Mesenchymal stem cell (in vitro differentiated cells and primary cell): ENCODE results near the gene TTPAL.

Experiments used
- DNase-seq: peaks from one replicate; pipeline ENCODE4 v3.0.0-alpha.2; 2013
- H2AFZ ChIP-seq: one replicate; pipeline ENCODE4 v1.6.1; 2013; ENCODE audit warnings: low read depth, mild to moderate bottlenecking, control low read depth, inconsistent platforms, low read length, moderate library complexity
- H2AK5ac ChIP-seq: 2 replicates; pipeline ENCODE4 v1.6.1; 2013; ENCODE audit warnings: low read length, moderate library complexity, mild to moderate bottlenecking, inconsistent platforms; ENCODE audit not compliant: severe bottlenecking
- H2BK120ac ChIP-seq: one replicate; pipeline ENCODE4 v1.6.1; 2013; ENCODE audit warnings: low read depth, mild to moderate bottlenecking, inconsistent platforms, low read length, moderate library complexity
- H2BK12ac ChIP-seq, 2 experiments: one replicate each; pipeline ENCODE4 v1.6.1; 2013; ENCODE audit warnings: inconsistent platforms in 2 of 2, low read length in 2 of 2, mild to moderate bottlenecking in 2 of 2, moderate library complexity in 2 of 2, control low read depth in 1 of 2
- H2BK15ac ChIP-seq: one replicate; pipeline ENCODE4 v1.6.1; 2013; ENCODE audit warnings: mild to moderate bottlenecking, low read depth, inconsistent platforms; ENCODE audit not compliant: poor library complexity, severe bottlenecking
- H2BK5ac ChIP-seq: 2 replicates; pipeline ENCODE4 v1.6.1; 2013; ENCODE audit warnings: low read depth, mild to moderate bottlenecking, low read length, control low read depth, inconsistent platforms; ENCODE audit not compliant: poor library complexity, severe bottlenecking
- H3K14ac ChIP-seq, 2 experiments: one replicate each; pipeline ENCODE4 v1.6.1; 2013; ENCODE audit warnings: inconsistent platforms in 2 of 2, low read length in 2 of 2, control low read depth in 1 of 2, mild to moderate bottlenecking in 1 of 2, moderate library complexity in 1 of 2
- H3K18ac ChIP-seq, 2 experiments: one replicate each; pipeline ENCODE4 v1.6.1; 2013; ENCODE audit warnings: inconsistent platforms in 2 of 2, low read length in 2 of 2, control low read depth in 1 of 2, low read depth in 1 of 2, mild to moderate bottlenecking in 1 of 2
- H3K23ac ChIP-seq, 2 experiments: one replicate each; pipeline ENCODE4 v1.6.1; 2013; ENCODE audit warnings: inconsistent platforms in 2 of 2, low read length in 2 of 2, mild to moderate bottlenecking in 2 of 2, moderate library complexity in 2 of 2, control low read depth in 1 of 2
- H3K27ac ChIP-seq: 2 replicates; pipeline ENCODE4 v1.5.1; 2013; ENCODE audit warnings: mild to moderate bottlenecking, moderate library complexity, low read length, control low read depth, inconsistent platforms; ENCODE audit not compliant: poor library complexity, severe bottlenecking
- H3K27me3 ChIP-seq, 2 experiments: 2 replicates each; pipeline versions ENCODE4 v1.6.1 to v1.7.0; 2013; ENCODE audit warnings: low read length in 2 of 2, mild to moderate bottlenecking in 2 of 2, moderate library complexity in 2 of 2, control low read depth in 1 of 2, inconsistent platforms in 1 of 2; ENCODE audit not compliant: control insufficient read depth in 1 of 2, insufficient read depth in 1 of 2
- H3K36me3 ChIP-seq, 2 experiments: 2 replicates each; pipeline versions ENCODE4 v1.6.1 to v1.7.0; 2013; ENCODE audit warnings: low read length in 2 of 2, control low read depth in 1 of 2, inconsistent platforms in 1 of 2, low read depth in 1 of 2, mild to moderate bottlenecking in 1 of 2; ENCODE audit not compliant: insufficient read depth in 2 of 2, control insufficient read depth in 1 of 2
- H3K4ac ChIP-seq, 2 experiments: one replicate each; pipeline ENCODE4 v1.6.1; 2013; ENCODE audit warnings: inconsistent platforms in 2 of 2, low read length in 2 of 2, mild to moderate bottlenecking in 2 of 2, moderate library complexity in 2 of 2, control low read depth in 1 of 2, low read depth in 1 of 2
- H3K4me1 ChIP-seq: 2 replicates; pipeline ENCODE4 v1.6.1; 2013; ENCODE audit warnings: low read depth, low read length, control low read depth; ENCODE audit not compliant: control insufficient read depth, insufficient read depth
- H3K4me2 ChIP-seq: 2 replicates; pipeline ENCODE4 v1.6.1; 2013; ENCODE audit warnings: low read length, mild to moderate bottlenecking, inconsistent platforms; ENCODE audit not compliant: poor library complexity, severe bottlenecking
- H3K4me3 ChIP-seq, 2 experiments: 2 replicates each; pipeline versions ENCODE4 v1.5.1 to v1.7.0; 2013; ENCODE audit warnings: low read length in 2 of 2, mild to moderate bottlenecking in 2 of 2, control low read depth in 1 of 2, low read depth in 1 of 2; ENCODE audit not compliant: insufficient read depth in 1 of 2
- H3K79me1 ChIP-seq: replicated peaks from 2 replicates; pipeline ENCODE4 v1.6.1; 2013; ENCODE audit warnings: mild to moderate bottlenecking, control low read depth, low read length, inconsistent platforms; ENCODE audit not compliant: poor library complexity, severe bottlenecking
- H3K9ac ChIP-seq: 2 replicates; pipeline ENCODE4 v1.7.0; 2013; ENCODE audit warnings: mild to moderate bottlenecking, low read length, moderate library complexity
- H3K9me3 ChIP-seq: 2 replicates; pipeline ENCODE4 v1.7.0; 2013; ENCODE audit warnings: mild to moderate bottlenecking, low read length; ENCODE audit not compliant: control insufficient read depth
- H4K8ac ChIP-seq: one replicate; pipeline ENCODE4 v1.6.1; 2013; ENCODE audit warnings: inconsistent platforms, mild to moderate bottlenecking, low read length, moderate library complexity
- H4K91ac ChIP-seq: one replicate; pipeline ENCODE4 v1.6.1; 2013; ENCODE audit warnings: mild to moderate bottlenecking, low read length, inconsistent platforms
- WGBS: methylation state at CpG from one replicate; pipeline ENCODE4 v1.1.7; 2013; ENCODE audit warnings: mixed read lengths; 5-methylcytosine and 5-hydroxymethylcytosine counted together

The TTPAL gene

DNA sequence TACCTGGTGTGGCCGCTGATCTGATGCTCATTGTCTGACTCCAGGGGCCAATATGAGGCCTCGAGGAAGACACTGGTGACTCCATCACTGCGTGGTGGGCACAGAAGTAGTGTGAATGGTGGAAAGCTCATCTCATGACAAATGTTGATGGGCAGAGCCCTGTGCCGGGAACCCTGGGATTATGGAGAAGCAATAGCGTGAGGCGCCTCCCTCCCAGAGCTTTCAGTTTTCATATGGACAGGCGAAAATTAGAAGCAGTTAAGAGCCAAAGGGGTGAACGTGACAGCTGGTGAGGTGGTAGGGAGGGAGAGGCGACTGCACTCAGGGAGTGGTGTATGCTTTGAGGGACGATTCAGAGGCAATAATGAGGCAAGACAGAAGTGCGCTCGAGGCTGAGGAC, 39.3 kb upstream of the TTPAL start:
- no peaks in the 10 kb centered on the region for H3K36me3 ChIP-seq

DNA sequence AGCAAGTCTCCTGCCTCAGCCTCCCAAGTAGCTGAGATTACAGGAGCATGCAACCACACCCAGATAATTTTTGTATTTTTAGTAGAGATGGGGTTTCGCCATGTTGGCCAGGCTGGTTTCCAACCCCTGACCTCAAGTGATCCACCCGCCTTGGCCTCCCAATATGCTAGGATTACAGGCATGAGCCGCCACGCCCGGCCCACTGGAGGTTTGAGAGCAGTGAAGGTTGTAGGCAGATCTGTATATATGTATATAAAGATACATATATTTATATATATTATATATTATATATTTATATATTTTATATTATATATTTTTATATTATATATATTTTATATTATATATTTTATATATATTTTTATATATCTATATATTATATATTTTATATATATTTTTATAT, 38.2 kb upstream of the TTPAL start:
- no peak overlapping the region for H2BK5ac ChIP-seq
- no peak overlapping the region for H3K14ac ChIP-seq
- peaks cover 8 to 30% of the 10 kb centered on the region in 2 experiments for H3K27me3 ChIP-seq
- no peak overlapping the region for H4K91ac ChIP-seq
- H3K18ac ChIP-seq, result no peak overlapping the region
- H3K79me1 ChIP-seq, result no peaks in the 10 kb centered on the region
- H3K4me2 ChIP-seq, result no peak overlapping the region
- H3K4me1 ChIP-seq, result no peaks in the 10 kb centered on the region
- H3K27ac ChIP-seq, result no peak overlapping the region
- no peak overlapping the region for H2BK120ac ChIP-seq
- H3K23ac ChIP-seq, result no peak overlapping the region
- no peaks in the 10 kb centered on the region for H3K9me3 ChIP-seq
- no peak overlapping the region for H4K8ac ChIP-seq
- no peaks in the 10 kb centered on the region for H3K36me3 ChIP-seq
- no peak overlapping the region for H2AFZ ChIP-seq
- no peak overlapping the region for H2BK12ac ChIP-seq
- H2BK15ac ChIP-seq, result no peak overlapping the region
- 100% methylated on average over 2 of the region's 5 CpGs for WGBS
- H3K4ac ChIP-seq, result no peak overlapping the region
- H2AK5ac ChIP-seq, result no peak overlapping the region
- no peak for DNase-seq
- no peak overlapping the region for H3K9ac ChIP-seq
- no peak overlapping the region for H3K4me3 ChIP-seq

More for the DNA sequence above, 39.3 kb upstream of the TTPAL start:
- H3K27me3 ChIP-seq, result peaks cover 15 to 41% of the 10 kb centered on the region in 2 experiments
- no peak overlapping the region for H3K14ac ChIP-seq
- H3K27ac ChIP-seq, result no peak overlapping the region
- no peak overlapping the region for H2BK5ac ChIP-seq
- H3K4me1 ChIP-seq, result no peaks in the 10 kb centered on the region
- H4K91ac ChIP-seq, result no peak overlapping the region
- no peak overlapping the region for H3K4me2 ChIP-seq
- H3K9me3 ChIP-seq, result no peaks in the 10 kb centered on the region
- H3K4ac ChIP-seq, result no peak overlapping the region
- H3K9ac ChIP-seq, result no peak overlapping the region
- no peak overlapping the region for H2BK15ac ChIP-seq
- no peak overlapping the region for H3K4me3 ChIP-seq
- DNase-seq, result no peak
- no peak overlapping the region for H2BK120ac ChIP-seq
- no peak overlapping the region for H2AK5ac ChIP-seq
- H2BK12ac ChIP-seq, result no peak overlapping the region
- H4K8ac ChIP-seq, result no peak overlapping the region
- no peaks in the 10 kb centered on the region for H3K79me1 ChIP-seq
- 85% methylated on average over 12 of the region's 12 CpGs for WGBS
- no peak overlapping the region for H2AFZ ChIP-seq
- H3K18ac ChIP-seq, result no peak overlapping the region
- no peak overlapping the region for H3K23ac ChIP-seq

DNA sequence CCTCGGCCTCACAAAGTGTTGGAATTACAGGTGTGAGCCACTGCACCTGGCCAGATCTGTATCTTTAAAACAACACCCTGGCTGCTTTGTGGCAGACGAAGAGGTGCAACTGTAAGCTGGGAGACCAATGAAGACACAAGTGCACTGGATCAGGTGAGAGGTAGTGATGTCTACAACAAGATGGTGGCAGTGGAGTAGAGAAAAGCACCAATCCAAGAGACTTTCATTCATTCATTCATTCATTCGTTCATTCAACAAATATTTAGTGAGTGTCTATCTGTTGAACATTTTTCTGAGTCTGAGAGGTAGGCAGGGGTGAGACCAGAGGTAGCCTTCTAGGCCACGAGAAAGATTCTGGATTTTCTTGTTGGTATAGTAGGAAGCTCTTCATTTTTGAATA, 36.9 kb upstream of the TTPAL start:
- no peak overlapping the region for H3K4ac ChIP-seq
- no peak for DNase-seq
- no peaks in the 10 kb centered on the region for H3K36me3 ChIP-seq
- H3K4me1 ChIP-seq, result no peaks in the 10 kb centered on the region
- WGBS, result 84% methylated on average over 3 of the region's 4 CpGs
- H2BK15ac ChIP-seq, result no peak overlapping the region
- H3K18ac ChIP-seq, result no peak overlapping the region
- peaks cover 6 to 25% of the 10 kb centered on the region in 2 experiments for H3K27me3 ChIP-seq
- H3K9me3 ChIP-seq, result no peaks in the 10 kb centered on the region
- no peak overlapping the region for H4K8ac ChIP-seq
- no peak overlapping the region for H3K9ac ChIP-seq
- H2BK5ac ChIP-seq, result no peak overlapping the region
- H3K23ac ChIP-seq, result no peak overlapping the region
- H3K4me2 ChIP-seq, result no peak overlapping the region
- H2AFZ ChIP-seq, result no peak overlapping the region
- H3K4me3 ChIP-seq, result no peak overlapping the region
- H2BK12ac ChIP-seq, result no peak overlapping the region
- no peak overlapping the region for H3K14ac ChIP-seq
- no peak overlapping the region for H2BK120ac ChIP-seq
- H2AK5ac ChIP-seq, result no peak overlapping the region
- H4K91ac ChIP-seq, result no peak overlapping the region
- no peaks in the 10 kb centered on the region for H3K79me1 ChIP-seq
- no peak overlapping the region for H3K27ac ChIP-seq

DNA sequence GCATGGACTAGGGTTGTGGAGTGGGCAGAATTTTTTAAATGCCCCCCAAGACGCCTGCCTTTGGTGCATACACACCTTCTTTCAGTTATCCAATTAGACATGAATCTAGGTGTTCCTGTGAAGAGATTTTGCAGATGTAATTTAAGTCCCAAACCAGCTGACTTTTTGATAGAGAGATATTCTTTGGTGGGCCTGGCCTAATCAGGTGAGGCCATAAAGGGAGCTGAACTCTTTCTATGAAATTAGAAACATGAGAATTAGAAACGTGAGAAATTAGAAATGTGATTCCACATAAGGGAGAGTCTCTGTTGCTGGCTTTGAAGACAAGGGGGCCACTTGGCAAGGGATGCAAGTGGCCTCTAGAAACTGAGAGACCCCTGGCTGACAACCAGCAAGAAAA, 36.4 kb upstream of the TTPAL start:
- H3K4me1 ChIP-seq, result no peaks in the 10 kb centered on the region
- DNase-seq, result no peak
- no peak overlapping the region for H2BK120ac ChIP-seq
- 68% methylated on average over 1 of the region's 2 CpGs for WGBS
- H3K4me3 ChIP-seq, result no peak overlapping the region
- H2BK12ac ChIP-seq, result no peak overlapping the region
- H3K9me3 ChIP-seq, result no peaks in the 10 kb centered on the region
- H3K27ac ChIP-seq, result no peak overlapping the region
- H3K23ac ChIP-seq, result no peak overlapping the region
- no peak overlapping the region for H2AK5ac ChIP-seq
- H2AFZ ChIP-seq, result no peak overlapping the region
- H4K91ac ChIP-seq, result no peak overlapping the region
- H3K36me3 ChIP-seq, result no peaks in the 10 kb centered on the region
- no peak overlapping the region for H2BK15ac ChIP-seq
- H3K27me3 ChIP-seq, result peaks cover 2 to 20% of the 10 kb centered on the region in 2 experiments
- H3K9ac ChIP-seq, result no peak overlapping the region
- no peak overlapping the region for H4K8ac ChIP-seq
- H3K4ac ChIP-seq, result no peak overlapping the region
- H3K14ac ChIP-seq, result no peak overlapping the region
- H3K79me1 ChIP-seq, result no peaks in the 10 kb centered on the region
- no peak overlapping the region for H3K4me2 ChIP-seq
- H3K18ac ChIP-seq, result no peak overlapping the region
- H2BK5ac ChIP-seq, result no peak overlapping the region
